NCI-H446 treated with DMSO at 0.1 percent for 48 hours (cell line): Measurements from ENCODE around the gene BRD4.
"Not testable (repeated sequence)": the region's sequence is repeated elsewhere in the genome, so short reads cannot be mapped to it uniquely, and the experiment has no call there.

Source experiments
- DNase-seq: peaks from one replicate; lab custom pipeline; 2025; lab: John Stamatoyannopoulos, UW

The BRD4 gene

DNA sequence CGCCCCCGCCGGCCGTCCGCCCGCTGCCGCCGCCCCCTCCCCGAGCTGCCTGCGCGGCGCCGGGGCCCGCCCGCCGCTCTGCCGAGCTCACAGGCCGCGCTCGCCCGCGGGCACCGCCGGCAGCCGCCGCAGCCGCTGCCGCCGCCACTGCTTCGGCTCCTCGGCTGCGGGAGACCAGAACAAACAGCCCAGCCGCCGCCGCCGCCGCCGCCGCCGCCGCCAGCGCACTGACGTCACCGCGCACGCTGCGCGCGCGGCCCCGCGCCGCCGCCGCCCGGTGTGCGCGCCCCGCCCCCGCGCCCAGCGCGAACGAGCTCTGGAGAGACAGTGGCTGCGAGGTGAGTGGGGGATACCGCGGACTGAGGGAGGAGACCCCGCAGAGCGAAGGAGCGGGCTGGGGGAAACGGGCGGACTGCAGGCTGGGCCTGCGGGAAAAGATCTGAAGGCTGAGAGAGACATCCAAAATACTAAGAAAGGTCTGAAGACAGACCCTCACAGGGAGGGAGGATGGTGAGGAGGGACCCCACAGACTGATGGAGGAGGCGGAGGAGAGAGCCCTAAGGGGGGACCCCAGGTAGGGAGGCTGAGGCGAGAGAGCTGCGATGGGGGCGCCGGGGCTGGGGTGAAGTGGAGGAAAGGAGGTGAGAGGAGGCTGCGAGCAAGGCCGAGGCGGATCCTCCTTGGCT lies at the start of gene BRD4:
Gene BRD4, minus strand, starts transcription at position 229 of the 686 bp plus-strand sequence. CDS start 59,440 bp downstream, outside the sequence.
- no peak for DNase-seq

DNA sequence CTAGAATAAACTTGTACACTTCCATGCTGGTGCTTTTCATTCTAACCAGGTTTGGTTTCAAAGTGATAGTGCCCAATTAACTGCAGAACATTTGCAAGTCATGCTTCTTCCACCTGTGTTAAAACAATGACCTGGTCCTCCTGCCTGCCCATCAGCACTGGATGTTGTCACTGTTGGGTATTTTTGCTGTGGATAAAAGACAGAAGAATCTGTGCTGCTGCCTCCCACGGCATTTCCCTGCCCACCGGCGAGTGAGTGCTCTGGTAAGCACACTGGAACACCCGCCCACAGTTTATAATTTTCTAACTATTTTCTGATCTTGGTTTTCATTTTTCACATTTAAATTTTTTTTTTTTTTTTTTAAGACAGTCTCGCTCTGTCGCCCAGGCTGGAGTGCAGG lies 49.5 kb upstream of the BRD4 start:
- DNase-seq = no peak

DNA sequence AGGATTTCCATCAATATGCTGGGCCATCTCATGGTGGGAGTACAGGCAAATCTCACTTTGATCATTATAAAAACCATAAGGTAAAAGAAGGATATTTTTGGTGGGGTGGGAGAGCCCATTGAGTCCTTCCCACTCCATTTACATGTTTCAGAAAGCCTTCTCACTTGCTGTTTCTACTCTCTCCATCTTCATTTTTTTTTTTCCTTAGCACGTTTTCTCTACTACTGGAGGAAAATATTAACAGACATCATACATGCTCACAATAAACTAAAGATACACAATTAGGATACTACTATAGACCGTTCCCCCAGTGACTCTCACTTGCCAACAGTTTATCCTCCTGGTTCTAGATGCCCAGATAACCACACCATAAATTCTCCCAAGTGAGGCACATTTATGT lies 49.1 kb upstream of the BRD4 start:
- no peak for DNase-seq

DNA sequence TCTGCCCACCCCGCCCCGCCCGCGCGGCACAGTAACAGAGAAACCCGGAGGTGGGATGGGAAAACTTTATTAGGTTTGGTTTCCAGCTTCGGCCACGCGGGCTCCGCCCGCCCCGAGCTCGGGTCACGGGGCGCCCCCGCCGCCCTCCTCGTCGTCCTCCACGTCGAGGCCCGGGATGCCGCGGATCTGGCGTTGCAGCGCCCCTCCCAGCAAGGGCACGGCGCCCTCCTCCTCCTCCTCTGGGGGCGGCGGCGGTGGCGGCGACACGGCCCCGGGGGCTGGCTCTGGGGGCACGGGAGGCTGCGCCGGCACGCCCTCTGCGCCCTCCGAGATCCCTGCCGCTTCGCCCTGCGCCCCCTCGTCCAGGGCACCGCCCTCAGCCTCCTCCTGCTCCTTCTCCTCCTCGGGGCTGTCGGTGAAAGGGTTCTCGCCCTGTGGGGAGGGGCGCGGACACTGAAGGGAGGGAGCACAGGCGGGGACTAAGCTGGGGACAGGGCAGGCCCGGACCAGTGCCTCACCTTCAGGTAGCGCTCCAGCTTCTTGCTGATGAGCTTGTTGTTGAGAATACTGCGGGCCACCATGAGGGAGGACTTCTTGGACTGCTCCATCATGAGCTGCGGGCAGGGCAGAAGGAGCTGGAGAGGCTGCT lies 47.8 kb upstream of the BRD4 start:
- DNase-seq = no peak

DNA sequence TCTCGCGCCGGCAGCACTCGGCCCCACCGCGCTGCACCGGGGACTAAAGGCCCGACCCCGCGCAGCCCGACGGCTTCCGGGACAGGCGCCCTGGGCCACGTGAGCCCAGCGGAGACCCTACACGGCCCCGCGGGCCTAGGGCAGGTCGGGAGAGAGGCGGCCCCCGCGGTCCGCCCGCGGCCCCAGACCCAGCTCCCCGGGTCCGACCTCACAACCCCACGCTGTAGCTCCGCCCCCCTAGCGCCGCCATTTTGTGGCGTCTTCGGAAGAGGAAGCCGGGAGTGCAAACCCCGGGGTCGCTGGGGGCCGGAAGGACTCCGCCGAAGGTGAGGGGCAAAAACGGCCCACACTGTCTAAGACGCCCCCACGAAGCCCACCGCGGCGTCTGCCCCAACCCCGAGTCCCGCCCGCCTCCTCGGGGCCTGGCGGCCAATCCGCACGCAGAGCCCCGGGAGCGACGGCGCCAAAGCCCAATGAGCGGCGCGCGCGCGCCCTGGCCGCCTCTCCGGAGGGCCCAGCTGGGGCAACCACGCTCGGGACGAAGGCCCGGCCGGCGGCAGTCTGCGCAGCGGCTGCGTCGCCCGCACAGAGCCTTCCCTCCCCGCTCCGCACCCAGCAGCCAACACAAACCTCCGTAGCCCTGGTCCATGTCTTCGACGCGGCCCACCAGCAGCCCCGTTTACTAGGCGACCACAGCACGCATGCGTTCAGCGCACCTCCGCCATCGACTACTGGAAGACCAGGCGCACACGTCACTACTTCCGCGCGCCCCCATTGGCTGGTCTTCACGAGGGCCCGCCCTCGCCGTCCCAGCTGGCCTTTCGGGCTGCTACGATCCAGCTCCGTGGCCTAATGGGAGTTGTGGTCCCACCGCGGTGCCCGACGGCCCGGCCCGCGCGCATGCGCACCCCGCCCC lies 47.0 kb upstream of the BRD4 start, which contains the start of gene AKAP8:
Gene AKAP8, minus strand, starts transcription at position 705 of the 916 bp plus-strand sequence. Its CDS starts 56 bp downstream, at position 649.
- DNase-seq = peak; percentile 97

DNA sequence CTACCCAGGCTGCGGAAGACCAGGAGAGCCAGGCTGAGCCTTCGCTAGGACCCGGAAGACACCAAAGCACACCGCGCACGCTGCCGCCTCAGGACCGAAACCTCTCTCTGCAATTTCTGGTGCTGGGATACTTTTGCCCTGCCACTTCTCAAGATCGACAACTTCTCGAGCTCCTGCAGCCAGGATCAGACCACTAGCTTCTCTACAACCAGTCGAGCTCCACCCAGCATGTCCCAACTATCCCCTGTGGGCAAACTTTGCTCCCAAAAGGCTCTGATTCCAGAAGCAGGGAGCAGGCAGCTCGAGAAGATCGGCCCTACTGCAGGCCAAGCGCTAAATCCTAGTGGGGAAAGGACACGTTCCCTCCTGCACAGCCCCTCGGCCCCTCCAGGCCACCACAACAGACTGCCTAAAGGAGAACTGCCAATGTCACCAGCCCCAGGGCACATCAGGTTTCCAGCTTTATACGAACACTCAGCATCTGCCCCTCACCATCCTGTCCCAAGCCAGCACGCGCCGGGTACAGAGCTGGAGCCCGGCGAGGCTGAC lies 46.3 kb upstream of the BRD4 start:
- DNase-seq = peak; percentile 8

DNA sequence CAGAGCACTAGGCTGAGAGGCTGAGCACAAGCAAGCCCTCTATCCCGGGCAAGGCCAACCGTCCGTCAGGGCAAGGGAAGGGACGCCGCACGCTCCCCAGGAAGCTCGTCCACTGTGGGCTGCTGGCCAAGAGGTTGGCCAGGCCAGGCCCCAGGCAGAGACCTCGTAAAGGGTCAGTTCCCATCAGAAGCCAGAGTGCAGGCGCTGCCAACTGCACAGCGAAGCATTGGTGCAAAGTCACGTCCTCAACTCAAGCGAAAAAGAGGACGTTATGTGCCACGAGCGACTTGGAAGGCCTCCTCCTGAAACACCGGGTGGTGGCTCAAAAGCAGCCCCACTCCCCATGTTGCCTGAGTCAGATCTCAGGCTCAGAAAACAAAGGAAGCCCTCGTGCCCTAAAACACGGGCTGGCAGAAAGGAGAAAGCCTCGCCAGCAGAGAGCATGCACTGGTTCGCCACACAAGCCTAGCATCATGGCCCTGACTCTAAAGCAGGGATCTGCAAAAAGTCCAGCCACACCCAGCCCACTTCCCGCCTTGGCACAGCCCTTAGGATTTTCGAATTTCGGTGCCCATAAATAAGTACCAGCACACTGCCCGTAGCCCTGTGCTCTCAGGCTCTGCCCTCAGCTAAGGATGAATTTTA lies 42.6 kb upstream of the BRD4 start:
- no peak for DNase-seq

DNA sequence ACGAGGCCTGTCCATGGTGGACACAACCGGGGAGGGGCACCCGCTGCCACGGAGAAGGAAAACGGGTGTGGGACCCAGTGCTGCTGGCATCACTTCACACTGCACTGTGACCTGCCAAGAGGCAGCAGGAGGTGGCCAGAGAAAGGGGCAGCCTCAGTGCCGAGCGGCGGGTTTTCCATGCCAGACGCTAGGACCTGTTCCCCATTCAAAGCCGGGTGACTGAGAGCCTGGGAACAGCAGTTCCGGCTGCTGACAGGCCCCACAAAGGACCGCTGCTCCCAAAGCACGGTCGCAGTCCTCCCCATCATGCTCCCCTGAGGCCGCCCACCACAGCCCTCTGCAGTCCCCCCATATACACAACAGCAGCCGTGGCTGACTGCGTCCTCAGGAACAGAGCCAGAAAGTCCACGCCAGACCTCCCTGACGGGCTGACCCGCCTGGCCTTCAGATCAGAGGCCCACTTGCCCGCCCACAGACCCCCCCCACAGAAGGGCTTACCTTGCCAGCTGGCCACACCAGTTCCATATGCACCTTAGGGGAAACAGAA lies 41.8 kb upstream of the BRD4 start:
- DNase-seq = no peak

DNA sequence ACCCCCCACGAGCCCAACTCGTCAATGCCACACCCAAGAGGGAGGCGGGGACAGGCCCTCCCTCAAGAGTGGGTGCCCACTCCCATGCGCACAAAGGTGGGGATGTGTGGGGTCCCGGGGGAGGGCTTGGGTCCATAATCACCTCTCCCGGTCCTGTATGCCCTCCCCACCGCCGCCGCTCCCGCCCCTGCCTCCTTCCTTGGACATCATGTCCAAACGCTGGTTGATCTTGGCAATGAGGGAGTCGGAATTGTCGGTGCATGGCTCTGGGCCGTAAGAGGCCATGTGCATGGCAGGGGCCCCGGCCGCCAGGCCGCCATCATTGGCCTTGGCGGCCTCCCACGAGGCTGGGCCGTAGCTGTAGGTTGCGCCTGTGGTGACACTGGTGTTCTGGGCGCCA lies 41.3 kb upstream of the BRD4 start:
- DNase-seq = no peak

DNA sequence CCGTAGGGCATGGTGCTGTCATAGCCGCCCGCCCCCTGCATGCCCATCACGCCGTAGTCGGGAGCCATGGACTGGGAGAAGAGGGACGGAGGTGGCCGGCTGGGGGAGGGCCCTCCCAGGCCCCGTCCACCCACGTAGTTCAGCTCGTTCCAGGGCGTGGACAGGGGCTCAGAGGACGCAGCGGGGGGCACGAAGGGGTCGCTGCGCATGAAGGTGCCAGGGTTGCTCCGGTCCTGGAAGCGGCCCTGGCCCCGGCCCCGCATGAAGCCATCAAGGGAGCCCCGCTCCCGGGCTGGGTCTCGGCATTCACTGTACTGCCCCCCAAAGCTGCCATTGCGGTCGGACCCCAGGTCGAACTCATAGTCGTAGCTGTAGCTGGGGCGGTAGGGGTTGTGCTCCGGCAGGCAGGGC lies 40.6 kb upstream of the BRD4 start:
- no peak for DNase-seq

DNA sequence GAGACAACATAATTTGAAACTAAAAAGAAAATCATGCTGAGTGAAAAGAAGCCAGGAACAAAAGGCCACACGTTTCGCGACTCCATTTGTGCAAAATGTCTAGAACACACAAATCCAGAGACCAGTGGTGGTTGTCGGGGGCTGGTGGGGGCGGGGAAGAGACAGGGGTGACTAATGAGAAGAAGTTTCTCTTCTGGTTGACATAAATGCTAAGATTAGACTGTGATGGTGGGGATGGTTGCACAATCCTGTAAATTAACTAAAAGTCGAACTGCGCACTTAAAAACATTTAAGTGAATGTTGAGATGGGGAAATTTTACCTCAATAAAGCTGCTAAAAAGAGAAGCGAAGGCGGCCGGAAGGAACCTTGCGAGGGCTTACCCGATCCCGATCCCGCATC lies 40.1 kb upstream of the BRD4 start:
- DNase-seq = no peak

DNA sequence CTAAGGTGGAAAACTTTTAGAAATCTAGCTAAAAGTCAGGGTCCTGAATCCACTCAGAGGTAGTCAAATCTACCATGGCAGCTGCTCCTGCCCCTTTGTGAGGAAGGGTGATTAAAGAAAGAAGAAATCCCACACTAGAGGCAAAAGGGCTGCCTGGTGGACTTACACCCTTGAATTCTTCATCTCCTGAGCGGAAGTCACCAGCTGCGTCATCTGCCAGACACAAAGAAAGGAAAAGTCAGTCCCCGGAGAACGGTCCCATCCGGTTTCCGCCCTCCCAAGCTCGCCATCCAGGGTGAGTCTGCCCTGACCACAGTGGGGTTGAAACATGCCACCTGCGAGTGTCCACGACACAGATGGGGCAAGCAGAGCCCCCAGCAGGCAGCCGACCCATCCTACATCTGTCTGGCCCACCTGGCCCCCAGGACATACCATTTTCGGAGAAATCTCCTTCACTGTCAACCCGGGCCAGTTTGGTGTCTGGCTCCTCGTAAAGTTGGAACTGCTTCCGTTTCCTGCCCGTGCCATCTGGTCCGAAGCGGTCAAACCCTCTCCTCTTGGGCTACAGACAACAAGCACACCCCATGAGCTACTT lies 39.5 kb upstream of the BRD4 start:
- DNase-seq = no peak

DNA sequence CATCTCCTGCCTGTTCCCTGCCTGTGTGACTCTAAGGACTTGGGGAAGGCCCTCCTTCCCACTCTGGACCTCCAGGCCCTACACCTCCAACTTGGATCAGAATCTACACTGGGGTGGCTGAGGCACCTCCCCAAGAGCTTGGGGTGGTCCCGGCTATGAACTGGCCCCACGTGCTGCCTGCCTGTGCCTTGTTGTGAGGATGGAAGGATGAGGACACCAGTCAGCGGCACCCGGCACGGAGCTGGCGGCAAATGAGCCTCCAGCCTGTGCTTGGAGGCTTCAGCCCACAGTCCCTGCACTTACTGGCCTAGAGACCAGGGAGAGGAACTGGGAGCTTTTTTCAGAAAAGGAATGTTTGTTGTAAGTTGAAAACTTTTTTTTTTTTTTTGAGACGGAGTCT lies 38.8 kb upstream of the BRD4 start:
- DNase-seq = no peak

DNA sequence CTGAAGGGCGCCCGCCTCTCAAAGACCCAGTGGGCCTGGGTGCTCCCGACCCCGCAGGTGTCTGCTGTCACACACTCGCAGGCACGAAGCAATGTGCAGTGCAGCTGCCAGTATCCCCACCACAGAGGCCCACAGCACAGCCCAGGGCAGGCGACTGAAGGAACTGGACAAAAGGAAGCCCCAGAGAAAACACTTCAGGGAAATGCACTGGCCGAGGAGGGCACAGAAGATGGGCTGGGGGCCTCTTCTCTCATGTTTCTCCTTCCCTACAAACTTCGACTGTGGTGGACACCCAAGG lies 37.2 kb upstream of the BRD4 start:
- DNase-seq = no peak

DNA sequence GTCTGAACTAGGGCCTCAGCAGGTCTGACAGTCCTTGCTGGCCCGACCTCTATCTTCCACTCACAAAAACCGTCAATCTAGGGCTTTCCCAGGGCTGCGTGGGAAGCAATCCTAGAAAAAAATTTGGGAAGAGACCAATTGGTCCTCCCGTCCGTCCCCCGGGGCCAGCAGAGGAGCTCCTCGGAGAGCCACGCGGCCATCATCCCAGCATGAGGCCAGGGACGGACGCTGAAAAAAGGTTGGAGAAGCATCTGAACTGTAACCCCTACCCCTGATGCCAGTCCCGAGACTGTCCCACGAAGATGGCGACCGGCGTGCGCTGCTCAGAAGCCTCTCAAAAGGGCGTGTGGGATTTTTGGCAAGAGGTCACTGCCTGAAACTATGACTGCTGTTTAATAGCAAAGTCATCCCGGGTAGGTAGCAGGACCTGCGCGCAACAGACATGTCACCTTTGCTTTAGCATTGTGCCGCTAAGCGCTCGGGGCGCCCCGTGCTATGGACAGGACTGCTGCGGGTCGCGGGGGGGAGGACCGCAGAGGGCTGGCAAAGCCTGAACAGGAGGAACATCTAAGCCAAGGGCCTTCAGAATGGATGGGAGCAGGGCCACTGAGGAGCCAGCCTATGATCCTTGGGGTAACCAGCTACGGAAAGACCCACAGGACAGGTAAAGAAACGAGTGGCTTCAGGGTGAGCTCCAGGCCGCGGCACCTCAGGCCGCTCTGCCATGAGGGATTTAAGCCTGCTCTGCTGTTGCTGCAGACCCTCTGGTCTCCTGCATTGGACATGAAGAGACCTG lies 36.7 kb upstream of the BRD4 start:
- no peak for DNase-seq

DNA sequence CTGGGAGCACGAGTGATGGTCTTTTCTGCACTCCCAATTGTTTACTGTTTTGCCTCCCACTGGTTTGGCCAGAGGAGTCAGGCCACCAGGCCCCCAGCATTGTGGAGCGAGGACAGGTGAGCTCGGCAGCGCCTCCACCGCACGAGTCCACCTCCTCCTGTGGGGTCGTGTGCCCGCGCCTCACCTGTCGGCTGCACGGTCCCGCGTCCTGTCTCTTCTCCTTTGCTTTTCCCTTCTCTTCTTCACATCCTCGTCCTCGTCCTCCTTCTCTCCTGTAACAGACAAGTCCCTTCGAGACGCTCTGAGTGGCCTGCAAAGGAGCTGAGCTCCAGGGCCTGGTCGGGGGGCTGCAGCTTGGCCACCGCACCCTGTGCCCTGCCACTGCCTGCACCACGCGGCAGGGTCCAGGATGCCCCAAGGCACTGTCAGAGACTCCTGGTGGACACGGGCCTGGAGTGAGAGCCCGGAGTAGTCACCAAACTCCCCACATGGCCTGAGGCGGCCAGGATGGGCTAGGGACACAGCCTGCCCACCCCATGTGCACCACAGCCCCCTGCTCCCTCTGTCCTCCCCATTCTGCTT lies 35.8 kb upstream of the BRD4 start:
- no peak for DNase-seq

DNA sequence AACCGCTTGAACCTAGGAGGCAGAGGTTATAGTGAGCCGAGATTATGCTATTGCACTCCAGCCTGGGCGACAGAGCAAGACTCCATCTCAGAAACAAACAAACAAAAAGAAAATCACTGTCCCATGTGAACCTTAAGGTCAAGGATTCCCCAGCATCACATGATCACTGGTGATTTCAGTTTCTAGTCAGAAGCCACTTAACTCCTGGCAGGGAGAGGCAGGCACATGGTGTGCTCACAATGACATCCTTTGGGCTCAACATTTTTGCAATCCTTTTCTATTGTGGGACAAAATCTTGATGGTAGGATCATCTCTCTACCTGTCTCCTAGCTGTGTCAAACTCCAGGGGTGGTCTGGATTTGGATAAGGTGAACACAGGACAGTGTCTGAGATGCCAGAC lies 35.1 kb upstream of the BRD4 start:
- no peak for DNase-seq

DNA sequence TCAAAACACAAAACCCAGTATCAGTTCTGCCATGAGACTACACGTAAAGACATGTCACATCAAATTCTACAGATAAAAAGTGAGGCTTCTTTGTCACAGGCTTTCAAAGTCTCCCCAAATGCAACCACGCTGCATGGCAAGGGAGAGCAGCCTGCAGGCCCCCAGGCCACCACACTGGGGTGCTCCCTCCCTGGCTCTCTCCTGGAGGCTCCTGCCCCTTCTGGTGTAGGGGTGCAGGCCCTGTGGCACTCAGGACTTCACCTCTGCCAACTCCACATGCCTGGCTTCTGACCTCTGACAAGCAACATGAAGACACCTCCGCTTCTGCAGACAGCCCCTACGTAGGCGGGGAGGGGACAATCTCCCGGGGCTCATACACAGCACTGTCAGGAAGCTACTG lies 32.9 kb upstream of the BRD4 start:
- no peak for DNase-seq

DNA sequence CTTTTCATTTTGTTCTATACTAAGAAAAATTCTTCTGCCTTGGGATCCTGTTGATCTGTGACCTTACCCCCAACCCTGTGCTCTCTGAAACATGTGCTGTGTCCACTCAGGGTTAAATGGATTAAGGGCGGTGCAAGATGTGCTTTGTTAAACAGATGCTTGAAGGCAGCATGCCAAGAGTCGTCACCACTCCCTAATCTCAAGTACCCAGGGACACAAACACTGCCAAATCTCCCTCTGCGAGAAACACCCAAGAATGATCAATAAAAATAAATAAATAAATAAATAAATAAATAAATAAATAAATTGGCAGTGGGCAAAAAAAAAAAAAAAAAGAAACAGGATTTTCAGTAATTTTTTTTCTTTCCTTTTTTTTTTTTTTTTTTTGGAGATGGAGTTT lies 31.5 kb upstream of the BRD4 start:
- not testable (repeated sequence) for DNase-seq

DNA sequence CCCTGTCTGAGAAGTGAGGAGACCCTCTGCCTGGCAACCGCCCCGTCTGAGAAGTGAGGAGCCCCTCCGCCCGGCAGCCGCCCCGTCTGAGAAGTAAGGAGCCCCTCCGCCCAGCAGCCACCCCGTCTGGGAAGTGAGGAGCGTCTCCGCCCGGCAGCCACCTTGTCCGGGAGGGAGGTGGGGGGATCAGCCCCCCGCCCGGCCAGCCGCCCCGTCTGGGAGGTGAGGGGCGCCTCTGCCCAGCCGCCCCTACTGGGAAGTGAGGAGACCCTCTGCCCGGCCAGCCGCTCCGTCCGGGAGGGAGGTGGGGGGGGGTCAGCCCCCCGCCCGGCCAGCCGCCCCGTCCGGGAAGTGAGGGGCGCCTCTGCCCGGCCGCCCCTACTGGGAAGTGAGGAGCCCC lies 30.7 kb upstream of the BRD4 start:
- DNase-seq = not testable (repeated sequence)
